DOHH2 (cell line): ENCODE measurements around the gene TMEM30A.

ENCODE experiments used
- CTCF ChIP-seq: fragments of 200-600 bp; sonication (generic); IDR thresholded peaks from one replicate; pipeline ENCODE4 v1.5.1; 2014; ENCODE audit warnings: antibody characterized with exemption, mild to moderate bottlenecking, low read depth, low read length; ENCODE audit not compliant: poor library complexity, severe bottlenecking
- EZH2phosphoT487 ChIP-seq: fragments of 200-600 bp; sonication (generic); IDR thresholded peaks from 2 replicates; pipeline ENCODE4 v1.6.1; 2017; ENCODE audit warnings: borderline replicate concordance, mild to moderate bottlenecking, antibody characterized with exemption, low read length, moderate library complexity, mixed read lengths

- no peak for TF ChIP-seq CTCF
- TF ChIP-seq EZH2phosphoT487: no peak
Observed at GRCh38 chr6:75280131-75280855, 4.3 kb downstream of the TMEM30A start.
